GM19463 (cell line): Measurements from ENCODE around the gene LDLRAD1.
"Not testable (repeated sequence)": the region's sequence is repeated elsewhere in the genome, so short reads cannot be mapped to it uniquely, and the experiment has no call there.

Source experiments
- ATAC-seq: cut with Tn5 transposase; IDR thresholded peaks from one replicate; pipeline ENCODE4 v1.9.1; 2021; ENCODE audit warnings: mild to moderate bottlenecking, moderate library complexity; ENCODE audit not compliant: unreplicated experiment

LDLRAD1 gene, protein sequence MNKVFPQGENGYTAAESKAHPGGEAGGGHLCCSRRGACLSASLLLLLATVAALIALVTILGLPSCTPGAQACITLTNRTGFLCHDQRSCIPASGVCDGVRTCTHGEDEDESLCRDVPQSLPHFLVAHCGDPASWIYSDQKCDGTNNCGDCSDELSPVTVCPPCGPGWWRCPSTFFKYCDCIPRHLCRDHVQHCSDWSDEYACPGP

DNA sequence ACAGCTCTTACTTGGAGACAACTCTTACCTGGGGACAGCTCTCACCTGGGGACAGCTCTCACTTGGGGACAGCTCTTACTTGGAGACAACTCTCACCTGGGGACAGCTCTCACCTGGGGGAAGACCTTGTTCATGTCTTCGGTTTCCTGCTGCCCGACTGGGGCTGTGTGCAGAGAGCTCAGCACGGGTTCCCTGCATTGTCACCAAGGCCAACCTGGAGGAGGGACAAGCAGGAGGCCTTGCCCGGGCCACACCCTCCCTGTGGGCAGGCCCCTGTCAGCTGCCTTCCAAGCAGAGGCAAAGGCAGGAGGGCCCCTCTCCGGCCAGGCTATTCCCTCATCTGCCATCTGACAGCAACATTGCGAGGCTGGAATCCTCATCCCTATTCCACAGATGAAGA, at the start of gene LDLRAD1:
LDLRAD1 (minus strand) TSS at position 208 of the 400 bp plus-strand sequence; CDS start at position 134, 74 bp downstream.
- ATAC-seq: no peak

GRCh38 chr1:54064299-54064698, 46.3 kb upstream of the LDLRAD1 start:
- ATAC-seq: no peak

DNA sequence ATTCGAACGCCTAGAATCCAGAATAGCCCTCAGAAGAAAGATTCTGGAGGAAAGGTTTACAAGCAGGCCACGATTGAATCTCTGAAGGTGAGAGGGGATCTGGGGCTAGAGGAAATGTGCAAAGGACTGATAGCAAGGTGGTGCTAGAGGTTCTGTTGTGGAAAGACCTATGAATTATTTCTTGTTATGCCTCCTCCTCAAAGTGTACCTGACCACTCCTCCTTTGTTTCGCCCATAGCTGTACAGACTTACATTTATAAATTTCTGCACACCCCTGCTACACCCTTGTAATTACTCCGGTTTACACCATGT, 36.4 kb upstream of the LDLRAD1 start:
- no peak for ATAC-seq

- ATAC-seq: no peak
Measured at GRCh38 chr1:54053745-54054437, 35.9 kb upstream of the LDLRAD1 start.

- ATAC-seq: peak; percentile 93
Measured at GRCh38 chr1:54052934-54053744, 35.2 kb upstream of the LDLRAD1 start, which contains the start of the genes TCEANC2 and TMEM59. TCEANC2 (plus strand) TSS chr1:54053608; CDS start chr1:54054423, 815 bp downstream. TMEM59 (minus strand) TSS chr1:54053204; CDS start chr1:54053188, 16 bp downstream.

DNA sequence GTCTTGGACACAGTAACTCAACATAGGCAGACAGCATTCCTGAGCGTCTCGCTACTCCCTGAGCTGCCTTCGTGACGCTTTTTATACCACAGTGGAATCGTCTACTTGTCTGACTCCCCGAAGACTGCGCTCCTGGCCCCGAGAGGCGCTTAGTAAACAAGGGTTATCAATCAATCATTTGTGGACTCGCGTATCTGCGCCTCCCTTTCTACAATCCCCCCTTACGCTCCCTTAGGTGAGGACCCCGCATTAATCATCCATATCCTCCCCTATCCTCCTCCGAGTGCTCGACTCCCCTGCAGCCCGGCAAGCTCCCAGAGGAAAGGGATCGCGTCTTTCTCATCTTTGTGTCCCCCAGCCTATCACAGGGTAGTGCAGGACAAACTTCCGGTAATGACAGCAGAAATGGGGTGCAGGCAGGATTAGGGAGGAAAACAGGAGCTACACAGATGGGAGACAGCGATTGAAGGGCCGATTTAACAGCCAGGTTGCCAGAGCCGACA, 34.5 kb upstream of the LDLRAD1 start:
- ATAC-seq: no peak

DNA sequence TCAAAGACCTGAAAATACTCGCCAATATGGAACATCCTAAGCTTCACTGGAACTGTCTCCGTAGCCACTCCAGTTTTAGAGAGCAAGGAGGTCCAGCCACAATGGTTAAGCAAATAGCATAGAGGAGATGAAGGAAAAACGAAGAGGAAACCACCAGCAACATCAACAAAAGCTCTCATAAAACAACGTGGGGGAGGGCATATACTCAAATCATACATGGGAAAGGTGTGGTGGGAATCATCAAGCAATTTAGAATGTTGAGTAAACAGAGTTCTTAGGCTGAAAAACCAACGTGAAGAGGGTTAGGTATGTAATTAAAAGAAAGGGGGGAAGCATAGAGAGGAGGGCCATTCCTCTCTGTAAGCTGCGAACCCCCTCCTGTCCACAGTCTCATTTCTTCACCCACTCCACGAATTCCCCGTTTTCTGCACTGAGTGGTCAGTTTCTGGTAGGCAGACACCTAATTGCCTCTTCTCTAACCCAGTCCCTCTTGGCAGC, 34.0 kb upstream of the LDLRAD1 start:
- no peak for ATAC-seq

GRCh38 chr1:54050435-54050834, 32.4 kb upstream of the LDLRAD1 start:
- not testable (repeated sequence) for ATAC-seq

- ATAC-seq: no peak
Measured at GRCh38 chr1:54047384-54048305, 29.7 kb upstream of the LDLRAD1 start.

DNA sequence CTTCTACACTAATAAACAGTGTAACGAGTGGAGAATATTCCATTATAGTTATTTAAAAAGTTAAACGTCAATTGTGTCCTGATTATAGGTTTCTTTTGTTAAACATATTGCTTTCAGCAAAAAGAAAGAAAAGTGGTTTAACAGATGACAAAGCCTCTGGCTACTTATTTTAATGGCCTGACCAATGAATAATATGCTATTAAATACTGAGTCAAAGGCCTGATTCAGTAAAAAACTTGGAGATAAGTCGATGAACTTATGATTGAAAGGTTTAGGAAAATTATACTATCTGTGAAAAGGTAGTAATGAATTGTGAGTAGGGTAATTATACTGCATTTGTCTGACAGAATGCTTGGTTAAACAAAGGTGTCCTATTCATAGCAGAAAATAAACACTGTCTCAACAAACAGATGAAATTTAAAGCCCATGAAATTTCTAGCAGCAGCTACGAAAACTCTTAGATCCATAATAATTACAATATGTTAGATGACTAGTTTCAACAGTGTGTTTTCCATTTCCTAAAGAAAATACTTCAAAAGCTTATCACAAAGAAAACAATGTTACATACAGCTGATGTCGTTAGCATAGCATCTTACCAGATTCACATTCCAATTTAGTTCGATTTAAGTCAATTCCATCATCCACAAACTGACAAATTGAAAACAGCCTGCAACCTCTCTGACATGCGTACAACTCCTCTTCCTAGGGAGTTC, 28.8 kb upstream of the LDLRAD1 start:
- no peak for ATAC-seq

DNA sequence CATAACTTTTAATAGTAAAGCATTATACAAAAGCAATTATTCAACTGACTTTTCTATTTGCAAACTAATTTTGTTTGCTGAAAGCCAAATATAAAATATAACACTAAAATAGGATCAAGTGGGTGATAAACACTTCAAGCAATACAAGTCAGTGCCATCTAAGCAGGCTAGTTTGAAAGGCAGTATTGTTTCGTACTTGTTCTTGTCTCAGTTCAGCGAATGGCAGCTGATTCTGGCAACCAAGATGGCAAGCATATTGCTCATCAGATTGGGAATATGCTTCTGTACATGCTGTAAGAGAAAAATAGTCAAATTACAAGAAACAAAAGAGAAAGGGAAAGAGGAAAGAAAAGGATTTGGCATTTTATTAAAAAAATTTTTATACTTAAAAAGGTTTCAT, 27.5 kb upstream of the LDLRAD1 start:
- no peak for ATAC-seq

- ATAC-seq: no peak
Measured at GRCh38 chr1:54041806-54042205, 23.8 kb upstream of the LDLRAD1 start.

GRCh38 chr1:54037476-54037875, 19.5 kb upstream of the LDLRAD1 start:
- ATAC-seq: no peak

DNA sequence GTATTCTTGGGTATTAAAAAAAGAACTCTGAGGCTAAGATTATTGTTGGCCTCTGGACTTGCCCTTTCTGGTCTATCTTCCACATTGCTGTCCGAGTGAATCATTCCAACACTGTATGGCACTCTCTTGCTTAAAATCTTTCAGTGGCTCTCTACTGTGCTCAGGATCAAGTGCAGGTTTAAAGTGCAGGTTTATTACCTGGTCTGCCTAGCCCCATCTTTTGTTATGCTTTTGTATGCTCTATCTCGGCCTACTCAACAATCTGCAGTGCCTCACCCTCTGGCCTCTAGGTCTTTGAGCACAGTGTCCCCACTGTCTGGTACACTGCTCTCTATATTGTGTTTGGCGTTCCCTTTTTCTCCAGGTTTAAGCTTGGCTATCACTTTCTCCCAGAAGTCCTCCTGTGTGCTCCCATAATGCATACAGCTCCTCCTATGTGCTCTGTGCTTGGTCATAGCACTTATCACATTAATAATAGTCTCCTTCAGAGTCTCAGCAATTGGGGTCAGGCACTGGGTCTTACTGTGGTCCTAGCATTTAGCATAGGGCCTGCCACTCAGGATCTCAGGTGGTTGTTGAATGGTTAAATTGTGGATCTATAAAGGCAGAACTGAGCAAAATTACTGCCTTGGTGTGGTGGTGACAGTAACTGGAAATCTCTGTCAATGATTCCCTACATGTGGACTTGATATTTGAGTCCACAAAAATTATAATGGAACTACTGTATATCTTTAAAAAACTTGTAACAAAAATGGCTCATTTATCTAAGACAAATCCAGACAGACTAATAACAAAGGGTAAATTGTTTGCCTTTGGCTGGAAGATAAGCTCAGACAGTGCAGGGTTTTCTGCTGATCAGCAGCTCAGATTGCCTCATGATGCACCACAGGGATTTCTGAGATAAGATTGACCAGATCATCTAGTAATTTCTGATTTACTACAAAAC, 10.6 kb upstream of the LDLRAD1 start:
- no peak for ATAC-seq

DNA sequence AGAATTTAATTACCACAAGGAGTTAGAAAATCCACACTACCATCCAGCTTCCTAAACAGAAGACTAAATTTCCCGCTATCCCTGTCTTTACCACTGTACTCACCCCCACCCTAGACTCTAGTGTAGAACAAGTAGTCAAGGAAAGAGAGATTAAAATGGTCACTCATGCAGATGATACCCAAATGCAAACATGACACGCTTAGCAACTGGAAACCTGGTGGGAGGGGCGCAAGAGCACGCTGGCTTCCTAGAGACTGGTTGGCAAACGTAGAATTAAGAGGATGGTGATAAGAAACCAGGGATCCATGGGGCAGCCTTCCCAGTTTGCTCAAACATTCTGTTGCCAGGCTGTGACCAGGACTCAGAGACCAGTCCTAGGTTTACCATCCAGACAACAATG, 9.9 kb upstream of the LDLRAD1 start:
- ATAC-seq: no peak

GRCh38 chr1:54024811-54025210, 6.8 kb upstream of the LDLRAD1 start:
- ATAC-seq: not testable (repeated sequence)

- ATAC-seq: no peak
Measured at GRCh38 chr1:54024358-54024757, 6.4 kb upstream of the LDLRAD1 start.

- not testable (repeated sequence) for ATAC-seq
Measured at GRCh38 chr1:54019562-54020176, 1.7 kb upstream of the LDLRAD1 start.
